Keratinocyte (primary cell): ENCODE results near the gene LSAMP. TPM values are rescaled to one million over a fixed set of nuclear protein-coding genes. Genes with fewer than 3 reads are reported as not detected.

ENCODE experiments used
- DNase-seq: peaks from one replicate; pipeline ENCODE4 v3.0.0-alpha.2; 2011; ENCODE audit warnings: low read depth, missing footprints, low spot score
- FAIRE-seq: peaks from 2 replicates; lab custom pipeline; 2011; peaks lifted over from hg19 to GRCh38; lab: Jason Lieb, UNC
- H2AFZ ChIP-seq: 2 replicates; pipeline ENCODE4 v1.6.0; 2012; ENCODE audit warnings: low read length, control low read depth, inconsistent platforms; ENCODE audit not compliant: control insufficient read depth
- H3K27ac ChIP-seq: 2 replicates; pipeline ENCODE4 v1.5.1; 2011; ENCODE audit warnings: low read length; ENCODE audit not compliant: control insufficient read depth, insufficient read depth
- H3K27me3 ChIP-seq: 3 replicates; pipeline ENCODE4 v1.6.0; 2011; ENCODE audit warnings: low read length; ENCODE audit not compliant: control insufficient read depth, insufficient read depth; ENCODE audit errors: extremely low read depth
- H3K36me3 ChIP-seq, 2 experiments: 2 replicates in 1 of 2; 3 replicates in 1 of 2; pipeline ENCODE4 v1.5.1; 2011; ENCODE audit warnings: low read length in 2 of 2, mild to moderate bottlenecking in 1 of 2; ENCODE audit not compliant: control insufficient read depth in 2 of 2, insufficient read depth in 2 of 2; ENCODE audit errors: extremely low read depth in 1 of 2
- H3K4me1 ChIP-seq: 3 replicates; pipeline ENCODE4 v1.5.1; 2011; ENCODE audit warnings: low read length; ENCODE audit not compliant: control insufficient read depth, insufficient read depth; ENCODE audit errors: extremely low read depth
- H3K4me2 ChIP-seq: 3 replicates; pipeline ENCODE4 v1.6.0; 2011; ENCODE audit warnings: low read depth, low read length; ENCODE audit not compliant: control insufficient read depth, insufficient read depth; ENCODE audit errors: extremely low read depth
- H3K4me3 ChIP-seq, 3 experiments: fragments of 200-600 bp in 1 of 3; sonication (generic) in 1 of 3; 2 replicates in 2 of 3; 3 replicates in 1 of 3; pipeline ENCODE4 v1.5.1; 2011 to 2016; ENCODE audit warnings: low read length in 3 of 3, mild to moderate bottlenecking in 3 of 3, control low read depth in 2 of 3, inconsistent platforms in 1 of 3, low read depth in 1 of 3, mixed read lengths in 1 of 3, mixed run types in 1 of 3, moderate library complexity in 1 of 3; ENCODE audit not compliant: control insufficient read depth in 2 of 3, insufficient read depth in 2 of 3; ENCODE audit errors: extremely low read depth in 1 of 3
- H3K79me2 ChIP-seq: 2 replicates; pipeline ENCODE4 v1.6.0; 2012; ENCODE audit warnings: low read length; ENCODE audit not compliant: control insufficient read depth, insufficient read depth
- H3K9ac ChIP-seq: 3 replicates; pipeline ENCODE4 v1.6.0; 2011; ENCODE audit warnings: low read length; ENCODE audit not compliant: control insufficient read depth, insufficient read depth; ENCODE audit errors: extremely low read depth
- H3K9me1 ChIP-seq: 3 replicates; pipeline ENCODE4 v1.6.0; 2011; ENCODE audit warnings: low read length; ENCODE audit not compliant: control insufficient read depth, insufficient read depth; ENCODE audit errors: extremely low read depth
- H3K9me3 ChIP-seq: 2 replicates; pipeline ENCODE4 v1.5.1; 2012; ENCODE audit warnings: low read depth, low read length; ENCODE audit not compliant: control insufficient read depth
- H4K20me1 ChIP-seq: 3 replicates; pipeline ENCODE4 v1.6.0; 2011; ENCODE audit warnings: low read length; ENCODE audit not compliant: control insufficient read depth, insufficient read depth; ENCODE audit errors: extremely low read depth
- CTCF ChIP-seq, 3 experiments: IDR thresholded peaks in 1 of 3; conservative IDR thresholded peaks in 1 of 3; optimal IDR thresholded peaks in 1 of 3; 2 replicates in 2 of 3; 3 replicates in 1 of 3; pipeline versions ENCODE3 to v1.5.1; 2011; ENCODE audit warnings: low read length in 3 of 3, mild to moderate bottlenecking in 3 of 3, moderate library complexity in 2 of 3, control low read depth in 1 of 3, inconsistent platforms in 1 of 3; ENCODE audit not compliant: insufficient read depth in 2 of 3; ENCODE audit errors: extremely low read depth in 1 of 3
- EZH2 ChIP-seq: IDR thresholded peaks from one replicate; pipeline ENCODE4 v1.6.1; 2012; ENCODE audit warnings: inconsistent platforms, mild to moderate bottlenecking, low read length, moderate library complexity
- dilution Hi-C: fragments of 300-500 bp; cut with MboI; formaldehyde crosslinking; loops from one replicate; pipeline ENCODE4 v1.7.0; 2020; ENCODE audit warnings: low sequenced_read_pairs; ENCODE audit not compliant: extremely low pct_ligation_motif_present
- polyA plus RNA-seq, 5 experiments: library from polyadenylated mRNA; depleted of rRNA in 3 of 5; stranded (reverse) in 3 of 5; stranded (forward) in 1 of 5; unstranded in 1 of 5; fragments of >200 nt; gene quantifications; 1 replicate in 1 of 5; 2 replicates in 3 of 5; 3 replicates in 1 of 5; pipeline versions ENCODE4 v1.2.1 to v1.2.3, GENCODE V29; 2011 to 2012; ENCODE audit warnings: missing spikeins in 2 of 5, low read depth in 1 of 5, low replicate concordance in 1 of 5

The LSAMP gene
- polyA plus RNA-seq, 1 donor (not counting 4 experiments of a cell fraction or from before 2014, with no cell fraction given): 0.12 TPM

- FAIRE-seq (no peak), DNase-seq (no peak)
- Histone ChIP-seq H3K27ac (no peak overlapping the region), H3K27me3 (no peaks in the 10 kb centered on the region), H2AFZ (no peak overlapping the region), H3K79me2 (no peaks in the 10 kb centered on the region), H3K36me3 (no peaks in the 10 kb centered on the region), H3K4me3 (no peak overlapping the region), H4K20me1 (no peaks in the 10 kb centered on the region), H3K9me1 (no peaks in the 10 kb centered on the region), H3K9me3 (no peaks in the 10 kb centered on the region), H3K4me1 (no peaks in the 10 kb centered on the region), H3K4me2 (no peak overlapping the region), H3K9ac (no peak overlapping the region)
- dilution Hi-C loops: no loop called here
- no peak for TF ChIP-seq CTCF (optimal IDR thresholded peaks at IDR 0.05 in 1 of 3, IDR thresholded peaks at IDR 0.05 in 1 of 3, conservative IDR thresholded peaks at IDR 0.05 in 1 of 3; ENCODE audit: extremely low read depth in 1 of 3, insufficient read depth in 2 of 3, low read length in 3 of 3)
- TF ChIP-seq EZH2: no peak
These were observed 185.3 kb downstream of the LSAMP start for GRCh38 chr3:116259984-116260383.

- TF ChIP-seq EZH2 (no peak), CTCF (optimal IDR thresholded peaks at IDR 0.05 in 1 of 3, IDR thresholded peaks at IDR 0.05 in 1 of 3, conservative IDR thresholded peaks at IDR 0.05 in 1 of 3; ENCODE audit: extremely low read depth in 1 of 3, insufficient read depth in 2 of 3, low read length in 3 of 3) (no peak)
- Histone ChIP-seq H3K79me2 (no peaks in the 10 kb centered on the region), H3K27ac (no peak overlapping the region), H3K4me1 (no peaks in the 10 kb centered on the region), H2AFZ (no peak overlapping the region), H3K4me3 (no peak overlapping the region), H3K9me3 (no peaks in the 10 kb centered on the region), H3K27me3 (no peaks in the 10 kb centered on the region), H3K4me2 (no peak overlapping the region), H3K9me1 (no peaks in the 10 kb centered on the region), H3K36me3 (no peaks in the 10 kb centered on the region), H3K9ac (no peak overlapping the region), H4K20me1 (no peaks in the 10 kb centered on the region)
- DNase-seq: no peak
- dilution Hi-C loops: no loop called here
- no peak for FAIRE-seq
These were observed 188.3 kb downstream of the LSAMP start for GRCh38 chr3:116256843-116257485.
